ENCODE measurements around the gene KRT4.

The KRT4 gene

DNA sequence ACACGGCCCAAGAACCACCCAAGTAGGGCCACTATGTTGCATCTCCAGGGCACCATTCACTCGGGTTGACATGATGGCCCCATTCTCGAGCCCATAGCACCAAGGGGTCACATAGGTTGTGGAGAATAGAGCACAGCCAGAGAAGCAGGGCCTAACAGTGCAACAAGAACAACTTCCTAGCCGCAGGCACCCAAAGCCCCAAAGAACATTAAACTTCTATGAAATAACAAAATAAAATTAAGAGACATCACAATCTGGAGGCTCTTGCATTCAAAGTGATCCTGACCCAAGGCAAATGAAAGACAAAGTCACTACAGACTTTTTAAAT lies 1.9 kb downstream of the KRT4 start:
- TF ChIP-seq, protein P1, sequence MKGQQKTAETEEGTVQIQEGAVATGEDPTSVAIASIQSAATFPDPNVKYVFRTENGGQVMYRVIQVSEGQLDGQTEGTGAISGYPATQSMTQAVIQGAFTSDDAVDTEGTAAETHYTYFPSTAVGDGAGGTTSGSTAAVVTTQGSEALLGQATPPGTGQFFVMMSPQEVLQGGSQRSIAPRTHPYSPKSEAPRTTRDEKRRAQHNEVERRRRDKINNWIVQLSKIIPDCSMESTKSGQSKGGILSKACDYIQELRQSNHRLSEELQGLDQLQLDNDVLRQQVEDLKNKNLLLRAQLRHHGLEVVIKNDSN (IDR thresholded peaks at IDR 0.05): no peak
- TF ChIP-seq RAD21 (IDR thresholded peaks at IDR 0.05; ENCODE audit: low read depth) (no peak), EP300 (IDR thresholded peaks at IDR 0.05; ENCODE audit: borderline replicate concordance) (no peak), EGR1 (IDR thresholded peaks at IDR 0.05) (no peak), CREB1 (IDR thresholded peaks at IDR 0.05; ENCODE audit: low read depth) (no peak)

DNA sequence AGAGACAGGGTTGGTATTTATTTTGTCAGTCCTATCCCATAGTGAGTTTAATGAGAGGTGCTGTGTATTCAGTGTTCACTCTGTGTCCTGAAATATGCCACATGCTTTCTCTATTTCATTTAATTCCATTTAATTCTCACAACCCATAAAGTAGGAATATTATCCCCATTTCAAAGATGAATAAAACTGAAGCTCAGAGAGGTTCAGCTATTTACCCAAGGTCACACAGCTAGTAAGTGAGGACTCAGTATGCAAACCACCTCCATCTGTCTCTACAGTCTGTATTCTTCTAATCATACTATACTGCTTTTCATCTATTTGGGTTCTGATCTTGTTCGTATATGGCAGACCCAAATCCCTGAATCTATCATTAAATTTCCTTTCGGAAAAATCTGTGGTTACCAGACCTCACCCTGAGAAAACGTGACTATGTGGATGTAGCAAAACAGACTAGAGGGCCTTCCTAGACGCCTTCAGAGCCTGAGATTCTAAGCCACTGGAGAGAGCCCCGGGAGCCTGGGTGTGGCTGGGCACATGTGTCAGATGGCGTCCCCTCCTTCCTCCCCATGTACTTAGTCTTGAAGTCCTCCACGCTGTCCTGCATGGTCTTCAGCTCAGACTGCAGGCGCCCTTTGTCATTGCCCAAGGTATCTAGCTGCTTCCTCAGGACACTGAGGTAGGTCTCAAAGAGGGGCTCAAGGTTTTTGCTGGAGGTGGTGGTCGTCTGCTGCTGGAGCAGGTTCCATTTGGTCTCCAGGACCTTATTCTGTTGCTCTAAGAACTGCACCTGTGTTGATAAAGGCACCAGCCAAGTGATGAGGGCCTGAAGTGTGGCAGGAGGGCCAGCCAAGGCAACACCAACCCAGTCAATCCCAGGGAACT lies 2.5 kb downstream of the KRT4 start:
- TF ChIP-seq EP300 (IDR thresholded peaks at IDR 0.05; ENCODE audit: borderline replicate concordance) (no peak), FOXM1 (IDR thresholded peaks at IDR 0.05; ENCODE audit: borderline replicate concordance, low read depth) (no peak), YY1 (IDR thresholded peaks at IDR 0.05; ENCODE audit: low read depth) (no peak), RAD21 (IDR thresholded peaks at IDR 0.05; ENCODE audit: low read depth) (no peak), ZBTB7A (IDR thresholded peaks at IDR 0.05; ENCODE audit: low read depth) (no peak), TAF1 (IDR thresholded peaks at IDR 0.05; ENCODE audit: low read depth) (no peak)
- TF ChIP-seq, protein P2, sequence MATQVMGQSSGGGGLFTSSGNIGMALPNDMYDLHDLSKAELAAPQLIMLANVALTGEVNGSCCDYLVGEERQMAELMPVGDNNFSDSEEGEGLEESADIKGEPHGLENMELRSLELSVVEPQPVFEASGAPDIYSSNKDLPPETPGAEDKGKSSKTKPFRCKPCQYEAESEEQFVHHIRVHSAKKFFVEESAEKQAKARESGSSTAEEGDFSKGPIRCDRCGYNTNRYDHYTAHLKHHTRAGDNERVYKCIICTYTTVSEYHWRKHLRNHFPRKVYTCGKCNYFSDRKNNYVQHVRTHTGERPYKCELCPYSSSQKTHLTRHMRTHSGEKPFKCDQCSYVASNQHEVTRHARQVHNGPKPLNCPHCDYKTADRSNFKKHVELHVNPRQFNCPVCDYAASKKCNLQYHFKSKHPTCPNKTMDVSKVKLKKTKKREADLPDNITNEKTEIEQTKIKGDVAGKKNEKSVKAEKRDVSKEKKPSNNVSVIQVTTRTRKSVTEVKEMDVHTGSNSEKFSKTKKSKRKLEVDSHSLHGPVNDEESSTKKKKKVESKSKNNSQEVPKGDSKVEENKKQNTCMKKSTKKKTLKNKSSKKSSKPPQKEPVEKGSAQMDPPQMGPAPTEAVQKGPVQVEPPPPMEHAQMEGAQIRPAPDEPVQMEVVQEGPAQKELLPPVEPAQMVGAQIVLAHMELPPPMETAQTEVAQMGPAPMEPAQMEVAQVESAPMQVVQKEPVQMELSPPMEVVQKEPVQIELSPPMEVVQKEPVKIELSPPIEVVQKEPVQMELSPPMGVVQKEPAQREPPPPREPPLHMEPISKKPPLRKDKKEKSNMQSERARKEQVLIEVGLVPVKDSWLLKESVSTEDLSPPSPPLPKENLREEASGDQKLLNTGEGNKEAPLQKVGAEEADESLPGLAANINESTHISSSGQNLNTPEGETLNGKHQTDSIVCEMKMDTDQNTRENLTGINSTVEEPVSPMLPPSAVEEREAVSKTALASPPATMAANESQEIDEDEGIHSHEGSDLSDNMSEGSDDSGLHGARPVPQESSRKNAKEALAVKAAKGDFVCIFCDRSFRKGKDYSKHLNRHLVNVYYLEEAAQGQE (IDR thresholded peaks at IDR 0.05; ENCODE audit: low read depth): no peak
- TF ChIP-seq, protein P3, sequence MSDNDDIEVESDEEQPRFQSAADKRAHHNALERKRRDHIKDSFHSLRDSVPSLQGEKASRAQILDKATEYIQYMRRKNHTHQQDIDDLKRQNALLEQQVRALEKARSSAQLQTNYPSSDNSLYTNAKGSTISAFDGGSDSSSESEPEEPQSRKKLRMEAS (IDR thresholded peaks at IDR 0.05): no peak

DNA sequence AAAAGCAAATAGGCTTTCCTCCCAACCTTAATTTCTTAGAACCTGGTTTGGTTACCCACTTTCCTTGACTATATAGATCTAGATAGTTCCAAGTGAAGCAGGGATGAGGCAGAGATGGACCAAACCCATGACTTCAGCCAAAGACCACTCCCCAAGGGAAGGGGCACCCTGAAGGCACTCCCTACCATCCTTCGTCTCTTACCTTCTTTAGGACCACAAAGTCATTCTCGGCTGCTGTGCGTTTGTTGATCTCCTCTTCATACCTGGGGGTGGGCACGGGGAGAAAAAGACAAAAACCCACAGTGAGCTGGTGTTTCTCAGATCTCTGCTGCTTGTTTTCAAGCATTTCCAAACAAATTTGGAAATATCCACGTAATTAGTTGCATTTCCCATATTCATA lies 3.4 kb downstream of the KRT4 start:
- TF ChIP-seq CEBPB (IDR thresholded peaks at IDR 0.05) (no peak), ZBTB7A (IDR thresholded peaks at IDR 0.05; ENCODE audit: low read depth) (no peak), CREB1 (IDR thresholded peaks at IDR 0.05; ENCODE audit: low read depth) (no peak), TAF1 (IDR thresholded peaks at IDR 0.05; ENCODE audit: low read depth) (no peak), YY1 (IDR thresholded peaks at IDR 0.05; ENCODE audit: low read depth) (no peak), RAD21 (IDR thresholded peaks at IDR 0.05; ENCODE audit: low read depth) (no peak), NFIC (IDR thresholded peaks at IDR 0.05) (no peak), FOXM1 (IDR thresholded peaks at IDR 0.05; ENCODE audit: borderline replicate concordance, low read depth) (no peak)
- TF ChIP-seq, protein P2 (IDR thresholded peaks at IDR 0.05; ENCODE audit: low read depth): no peak
- TF ChIP-seq, protein P3 (IDR thresholded peaks at IDR 0.05): no peak
- TF ChIP-seq, protein P1 (IDR thresholded peaks at IDR 0.05): no peak

DNA sequence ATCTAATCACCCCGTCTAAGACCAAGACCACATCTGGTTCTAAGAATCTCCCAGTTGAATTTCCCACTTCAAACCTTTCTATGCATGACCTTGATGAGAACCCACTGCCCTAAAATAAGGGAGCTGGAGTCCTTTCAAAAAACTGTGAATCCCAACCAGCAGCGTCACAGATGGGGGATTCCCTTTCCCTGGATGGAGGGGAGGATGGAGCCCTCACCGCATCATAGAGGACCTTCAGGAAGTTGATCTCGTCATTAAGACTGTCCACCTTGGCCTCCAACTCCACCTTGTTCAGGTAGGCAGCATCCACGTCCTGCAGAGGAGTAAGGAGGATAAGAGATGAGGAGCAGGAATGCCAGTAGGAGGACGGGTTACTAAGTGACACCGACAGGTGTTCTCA lies 4.8 kb downstream of the KRT4 start:
- TF ChIP-seq NFIC (IDR thresholded peaks at IDR 0.05) (no peak), TCF12 (IDR thresholded peaks at IDR 0.05; ENCODE audit: low read depth) (no peak), YY1 (IDR thresholded peaks at IDR 0.05; ENCODE audit: low read depth) (no peak), ZBTB7A (IDR thresholded peaks at IDR 0.05; ENCODE audit: low read depth) (no peak)

DNA sequence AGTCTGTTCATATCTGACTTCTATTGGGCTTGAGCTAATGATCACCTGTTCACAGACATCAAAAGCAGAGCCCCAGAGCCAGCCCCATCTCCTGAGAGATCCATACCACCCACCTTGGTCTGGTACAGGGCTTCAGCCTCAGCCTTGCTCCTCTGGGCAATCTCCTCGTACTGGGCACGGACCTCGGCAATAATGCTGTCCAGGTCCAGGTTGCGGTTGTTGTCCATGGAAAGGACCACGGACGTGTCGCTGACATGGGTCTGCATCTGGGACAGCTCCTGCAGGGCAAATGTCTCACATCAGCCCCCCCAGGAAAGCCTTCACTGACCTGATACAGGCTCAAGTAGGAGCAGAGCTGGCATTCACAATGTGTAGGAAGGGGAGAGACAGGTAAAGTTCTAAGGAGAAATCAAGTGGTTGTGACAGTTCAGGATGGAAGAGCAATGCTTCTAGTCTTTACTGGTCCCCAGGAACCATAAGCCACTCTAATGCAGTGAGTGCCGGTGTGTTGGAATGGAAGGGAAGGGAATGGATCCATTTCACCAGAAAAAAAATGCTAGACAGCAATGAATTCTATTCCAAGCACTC lies 5.2 kb downstream of the KRT4 start:
- no peak for TF ChIP-seq ZBTB7A (IDR thresholded peaks at IDR 0.05; ENCODE audit: low read depth)
- no peak for TF ChIP-seq EGR1 (IDR thresholded peaks at IDR 0.05)
- TF ChIP-seq, protein P3 (IDR thresholded peaks at IDR 0.05): no peak
- TF ChIP-seq, protein P2 (IDR thresholded peaks at IDR 0.05; ENCODE audit: low read depth): no peak
- TF ChIP-seq CEBPB (IDR thresholded peaks at IDR 0.05): no peak
- TF ChIP-seq FOXM1 (IDR thresholded peaks at IDR 0.05; ENCODE audit: borderline replicate concordance, low read depth): no peak
- no peak for TF ChIP-seq NFIC (IDR thresholded peaks at IDR 0.05)
- no peak for TF ChIP-seq RAD21 (IDR thresholded peaks at IDR 0.05; ENCODE audit: low read depth)

Measured in Ishikawa (cell line).